ENCODE results near the gene CDPF1. TPM values are rescaled to one million over a fixed set of nuclear protein-coding genes. Genes with fewer than 3 reads are reported as not detected.

Gene CDPF1
- total RNA-seq, 1 experiment from 2014 or later = 8.1 TPM

- H3K4me3 Mint-ChIP-seq = no peak overlapping the region
- no peaks in the 10 kb centered on the region; the same call in 1 of the 2 replicates for H3K27me3 Mint-ChIP-seq (ENCODE audit: low read depth)
- no peak overlapping the region for H3K56ac ChIP-seq (ENCODE audit: insufficient read length, low read depth, low read length)
- no peaks in the 10 kb centered on the region for H3K4me1 ChIP-seq (ENCODE audit: insufficient read depth, low read length)
- no peak overlapping the region for H3K4ac ChIP-seq (ENCODE audit: low read depth, low read length)
- H2BK12ac ChIP-seq (ENCODE audit: insufficient read length, low read depth, low read length) = no peak overlapping the region
- no peak for TF ChIP-seq CTCF (conservative IDR thresholded peaks at IDR 0.05)
- no peak for DNase-seq
- H3K27me3 ChIP-seq (ENCODE audit: insufficient read depth, low read length) = no peaks in the 10 kb centered on the region
- peaks cover 9% of the 10 kb centered on the region for H3K23me2 ChIP-seq (ENCODE audit: insufficient read length, low read depth, low read length, poor library complexity, severe bottlenecking)
- H2BK120ac ChIP-seq (ENCODE audit: low read depth, low read length, poor library complexity, severe bottlenecking) = no peak overlapping the region
- H4K8ac ChIP-seq (replicated peaks; ENCODE audit: insufficient read length, low read depth, low read length) = no peak overlapping the region
- H2AFZ ChIP-seq (ENCODE audit: low read length) = no peak overlapping the region
- no peak overlapping the region for H4K91ac ChIP-seq (ENCODE audit: insufficient read length, low read depth, low read length)
- no peak overlapping the region for H3K9ac ChIP-seq (ENCODE audit: extremely low read depth, insufficient read length, low read length)
- H2BK5ac ChIP-seq (ENCODE audit: insufficient read length, low read length) = no peak overlapping the region
- no CpG with 5 or more reads among the region's 11 CpGs for WGBS (ENCODE audit: extremely low coverage, insufficient read length, low lambda C conversion rate)
- H3K18ac ChIP-seq (ENCODE audit: insufficient read length, low read depth, low read length) = no peak overlapping the region
- H3K36me3 Mint-ChIP-seq (ENCODE audit: insufficient read depth in 1 of 3, low read depth in 3 of 3) = peaks cover 4 to 24% (median 19%) of the 10 kb centered on the region in 3 experiments; a peak in 6 of 7 replicates
- no peaks in the 10 kb centered on the region for H3K9me3 Mint-ChIP-seq
- no peak overlapping the region for H2AK5ac ChIP-seq (ENCODE audit: insufficient read length, low read length)
- H3K4me1 Mint-ChIP-seq = peaks cover 20 to 21% of the 10 kb centered on the region in 2 experiments
- no peaks in the 10 kb centered on the region for H3K9me3 ChIP-seq (ENCODE audit: control insufficient read depth, low read depth, low read length)
- H3T11ph ChIP-seq (ENCODE audit: low read length) = no peak overlapping the region
- H2BK15ac ChIP-seq (ENCODE audit: low read depth, low read length) = no peak overlapping the region
- no peaks in the 10 kb centered on the region; the same call in 1 of the 2 replicates for H3K79me2 ChIP-seq (ENCODE audit: insufficient read depth, low read length)
- no peaks in the 10 kb centered on the region for H4K20me1 ChIP-seq (ENCODE audit: control insufficient read depth, insufficient read depth, insufficient read length)
- no peak overlapping the region for H3K14ac ChIP-seq (ENCODE audit: insufficient read depth, low read length)
- H3K23ac ChIP-seq (ENCODE audit: insufficient read length, low read depth, low read length) = no peak overlapping the region
- H3K79me1 ChIP-seq (ENCODE audit: insufficient read depth, low read depth, low read length, poor library complexity, severe bottlenecking) = no peaks in the 10 kb centered on the region
- H4K5ac ChIP-seq (ENCODE audit: insufficient read length, low read depth, low read length) = no peak overlapping the region
- H3K27ac ChIP-seq (ENCODE audit: insufficient read length, low read depth, low read length) = no peak overlapping the region
- H3K27ac Mint-ChIP-seq = no peak overlapping the region; a peak in 1 of 7 replicates
- no peak overlapping the region for H3K4me2 ChIP-seq (ENCODE audit: insufficient read depth, insufficient read length, low read length)
- H2BK20ac ChIP-seq (ENCODE audit: low read depth, low read length, poor library complexity, severe bottlenecking) = no peak overlapping the region
Observed at GRCh38 chr22:46293577-46294260, 43.6 kb upstream of the CDPF1 start.
